Loucy (cell line): Measurements from ENCODE around the gene IFNK.

ENCODE experiments used
- EZH2phosphoT487 ChIP-seq: fragments of 200-600 bp; IDR thresholded peaks from 2 replicates; pipeline ENCODE4 v1.6.1; 2018; ENCODE audit warnings: antibody characterized with exemption, mild to moderate bottlenecking, moderate library complexity, borderline replicate concordance
- TF ChIP-seq, protein P1 (sequence below): fragments of 200-600 bp; sonication (generic); conservative IDR thresholded peaks from 2 replicates; pipeline ENCODE4 v1.5.1; 2014; ENCODE audit warnings: mild to moderate bottlenecking, antibody characterized with exemption, low read length

DNA sequence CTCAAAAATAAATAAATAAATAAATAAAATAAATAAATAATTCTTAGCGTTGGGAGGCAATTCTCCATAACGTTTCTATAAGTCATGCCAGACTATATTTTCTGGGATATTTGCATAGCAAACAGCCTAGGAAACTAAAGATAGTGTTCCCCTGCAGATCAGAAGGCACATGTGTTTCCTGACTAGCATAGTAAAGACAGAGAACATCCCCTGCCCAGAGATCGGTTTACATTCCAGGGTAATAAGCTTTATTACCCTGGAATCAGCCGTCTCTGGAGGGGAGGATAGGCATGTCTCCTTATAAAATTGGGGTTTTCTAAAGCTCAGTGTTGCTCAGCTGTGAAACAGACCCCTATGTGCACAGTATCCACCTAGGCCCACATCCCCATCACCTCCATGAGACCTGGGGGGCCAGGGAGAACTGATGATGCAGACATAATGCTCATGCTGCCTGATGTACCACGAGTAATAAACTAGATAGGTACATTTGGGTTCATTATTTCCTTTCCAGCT, 36.9 kb upstream of the IFNK start:
- TF ChIP-seq, protein P1, sequence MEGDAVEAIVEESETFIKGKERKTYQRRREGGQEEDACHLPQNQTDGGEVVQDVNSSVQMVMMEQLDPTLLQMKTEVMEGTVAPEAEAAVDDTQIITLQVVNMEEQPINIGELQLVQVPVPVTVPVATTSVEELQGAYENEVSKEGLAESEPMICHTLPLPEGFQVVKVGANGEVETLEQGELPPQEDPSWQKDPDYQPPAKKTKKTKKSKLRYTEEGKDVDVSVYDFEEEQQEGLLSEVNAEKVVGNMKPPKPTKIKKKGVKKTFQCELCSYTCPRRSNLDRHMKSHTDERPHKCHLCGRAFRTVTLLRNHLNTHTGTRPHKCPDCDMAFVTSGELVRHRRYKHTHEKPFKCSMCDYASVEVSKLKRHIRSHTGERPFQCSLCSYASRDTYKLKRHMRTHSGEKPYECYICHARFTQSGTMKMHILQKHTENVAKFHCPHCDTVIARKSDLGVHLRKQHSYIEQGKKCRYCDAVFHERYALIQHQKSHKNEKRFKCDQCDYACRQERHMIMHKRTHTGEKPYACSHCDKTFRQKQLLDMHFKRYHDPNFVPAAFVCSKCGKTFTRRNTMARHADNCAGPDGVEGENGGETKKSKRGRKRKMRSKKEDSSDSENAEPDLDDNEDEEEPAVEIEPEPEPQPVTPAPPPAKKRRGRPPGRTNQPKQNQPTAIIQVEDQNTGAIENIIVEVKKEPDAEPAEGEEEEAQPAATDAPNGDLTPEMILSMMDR = no peak
- no peak for TF ChIP-seq EZH2phosphoT487
